ENCODE data around the gene PDE7B. TPM values are rescaled to one million over a fixed set of nuclear protein-coding genes. Genes with fewer than 3 reads are reported as not detected.

Gene PDE7B
- total RNA-seq, 2 experiments from 2014 or later: 0.58 to 0.68 TPM

DNA sequence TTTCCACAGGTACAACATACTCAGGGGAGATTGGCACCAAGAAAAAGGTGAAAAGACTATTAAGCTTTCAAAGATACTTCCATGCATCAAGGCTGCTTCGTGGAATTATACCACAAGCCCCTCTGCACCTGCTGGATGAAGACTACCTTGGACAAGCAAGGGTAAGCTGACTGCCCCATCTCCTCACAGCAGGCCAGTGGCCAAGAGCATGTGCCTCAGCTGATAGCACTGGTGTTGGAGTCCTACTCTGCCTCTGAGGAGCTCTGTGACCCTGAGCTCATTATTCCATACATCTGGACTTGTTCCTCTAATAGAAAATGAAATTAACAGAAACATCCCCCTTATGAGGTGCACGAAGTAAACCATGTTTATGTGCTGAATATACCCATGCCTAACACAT, 295.8 kb downstream of the PDE7B start:
- intact Hi-C loops (cut with micrococcal nuclease): no loop called here
- ChIA-PET POLR2A (no interaction called here), CTCF (no interaction called here)
- Mint-ChIP-seq H3K36me3 (ENCODE audit: low read depth) (no peaks in the 10 kb centered on the region), H3K4me1 (ENCODE audit: low read depth) (no peaks in the 10 kb centered on the region), H3K9me3 (no peaks in the 10 kb centered on the region), H3K27me3 (peaks cover 7% of the 10 kb centered on the region), H3K27ac (no peak overlapping the region), H3K4me3 (no peak overlapping the region)
- DNase-seq (no peak), ATAC-seq (no peak)
- TF ChIP-seq, protein P1, sequence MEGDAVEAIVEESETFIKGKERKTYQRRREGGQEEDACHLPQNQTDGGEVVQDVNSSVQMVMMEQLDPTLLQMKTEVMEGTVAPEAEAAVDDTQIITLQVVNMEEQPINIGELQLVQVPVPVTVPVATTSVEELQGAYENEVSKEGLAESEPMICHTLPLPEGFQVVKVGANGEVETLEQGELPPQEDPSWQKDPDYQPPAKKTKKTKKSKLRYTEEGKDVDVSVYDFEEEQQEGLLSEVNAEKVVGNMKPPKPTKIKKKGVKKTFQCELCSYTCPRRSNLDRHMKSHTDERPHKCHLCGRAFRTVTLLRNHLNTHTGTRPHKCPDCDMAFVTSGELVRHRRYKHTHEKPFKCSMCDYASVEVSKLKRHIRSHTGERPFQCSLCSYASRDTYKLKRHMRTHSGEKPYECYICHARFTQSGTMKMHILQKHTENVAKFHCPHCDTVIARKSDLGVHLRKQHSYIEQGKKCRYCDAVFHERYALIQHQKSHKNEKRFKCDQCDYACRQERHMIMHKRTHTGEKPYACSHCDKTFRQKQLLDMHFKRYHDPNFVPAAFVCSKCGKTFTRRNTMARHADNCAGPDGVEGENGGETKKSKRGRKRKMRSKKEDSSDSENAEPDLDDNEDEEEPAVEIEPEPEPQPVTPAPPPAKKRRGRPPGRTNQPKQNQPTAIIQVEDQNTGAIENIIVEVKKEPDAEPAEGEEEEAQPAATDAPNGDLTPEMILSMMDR (IDR thresholded peaks at IDR 0.05): no peak

DNA sequence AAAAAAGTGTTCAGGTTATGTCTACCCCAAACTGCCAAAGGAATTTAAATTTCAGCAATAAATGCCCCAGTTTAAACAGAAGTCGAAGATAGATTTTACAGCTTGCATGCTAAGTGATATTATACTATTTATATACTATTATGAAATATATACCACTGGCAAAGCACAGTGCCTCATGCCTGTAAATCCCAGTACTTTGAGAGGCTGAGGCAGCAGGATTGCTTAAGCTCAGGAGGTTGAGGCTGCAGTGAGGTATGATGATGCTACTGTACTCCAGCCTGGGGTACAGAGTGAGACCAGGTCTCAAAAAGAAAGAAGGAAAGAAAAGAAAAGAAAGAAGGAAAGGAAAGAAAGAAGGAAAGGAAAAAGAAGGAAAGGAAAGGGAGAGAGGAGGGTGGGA, 296.6 kb downstream of the PDE7B start:
- DNase-seq (no peak), ATAC-seq (no peak)
- Mint-ChIP-seq H3K9me3 (no peaks in the 10 kb centered on the region), H3K36me3 (ENCODE audit: low read depth) (no peaks in the 10 kb centered on the region), H3K4me1 (ENCODE audit: low read depth) (no peaks in the 10 kb centered on the region), H3K27ac (no peak overlapping the region), H3K4me3 (no peak overlapping the region), H3K27me3 (peaks cover 7% of the 10 kb centered on the region)
- ChIA-PET POLR2A (no interaction called here), CTCF (no interaction called here)
- intact Hi-C loops (cut with micrococcal nuclease): no loop called here
- TF ChIP-seq, protein P1 (IDR thresholded peaks at IDR 0.05): no peak

DNA sequence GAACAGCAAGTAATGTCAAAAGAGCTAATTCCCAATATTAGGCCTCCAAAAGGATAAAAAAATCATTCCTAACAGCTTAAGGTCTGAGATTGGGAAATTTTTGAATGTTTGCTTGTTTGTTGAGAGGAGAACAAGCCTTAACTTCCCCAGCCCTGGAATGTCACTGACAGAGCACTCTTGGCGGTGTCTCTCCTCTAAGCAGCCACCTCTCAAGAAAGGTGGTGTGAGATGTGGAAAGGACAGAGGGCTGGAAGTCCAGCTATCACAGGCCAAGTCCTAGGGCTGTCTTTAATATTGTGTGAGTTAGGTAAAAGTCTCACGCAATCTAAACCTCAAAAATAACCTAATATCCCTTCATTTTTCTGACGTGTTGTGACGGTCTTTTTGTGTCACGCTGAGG, 297.0 kb downstream of the PDE7B start:
- Mint-ChIP-seq H3K9me3 (no peaks in the 10 kb centered on the region), H3K36me3 (ENCODE audit: low read depth) (no peaks in the 10 kb centered on the region), H3K4me1 (ENCODE audit: low read depth) (no peaks in the 10 kb centered on the region), H3K27me3 (peaks cover 7% of the 10 kb centered on the region), H3K4me3 (no peak overlapping the region), H3K27ac (no peak overlapping the region)
- POLR2A ChIA-PET: no interaction called here
- CTCF ChIA-PET: no interaction called here
- intact Hi-C loops (cut with micrococcal nuclease): no loop called here
- TF ChIP-seq, protein P1 (IDR thresholded peaks at IDR 0.05): no peak
- ATAC-seq (no peak), DNase-seq (no peak)

GRCh38 chr6:136149311-136149710, 297.8 kb downstream of the PDE7B start:
- intact Hi-C loops (cut with micrococcal nuclease): no loop called here
- ChIA-PET POLR2A (no interaction called here), CTCF (no interaction called here)
- Mint-ChIP-seq H3K36me3 (ENCODE audit: low read depth) (no peaks in the 10 kb centered on the region), H3K4me1 (ENCODE audit: low read depth) (no peaks in the 10 kb centered on the region), H3K27me3 (peaks cover 7% of the 10 kb centered on the region), H3K9me3 (no peaks in the 10 kb centered on the region), H3K4me3 (no peak overlapping the region), H3K27ac (no peak overlapping the region)
- TF ChIP-seq, protein P1 (IDR thresholded peaks at IDR 0.05): no peak
- ATAC-seq (no peak), DNase-seq (no peak)

GRCh38 chr6:136150961-136151360, 299.5 kb downstream of the PDE7B start:
- CTCF ChIA-PET: no interaction called here
- Mint-ChIP-seq H3K27ac (no peak overlapping the region), H3K27me3 (no peaks in the 10 kb centered on the region), H3K4me1 (ENCODE audit: low read depth) (no peaks in the 10 kb centered on the region), H3K36me3 (ENCODE audit: low read depth) (no peaks in the 10 kb centered on the region), H3K9me3 (no peaks in the 10 kb centered on the region), H3K4me3 (no peak overlapping the region)
- ATAC-seq (no peak), DNase-seq (no peak)
- intact Hi-C loops (cut with micrococcal nuclease): no loop called here
- TF ChIP-seq, protein P1 (IDR thresholded peaks at IDR 0.05): no peak
- POLR2A ChIA-PET: no interaction called here
